Ovary (tissue), 9 donors: ENCODE results near the gene GNE. TPM values are rescaled to one million over a fixed set of nuclear protein-coding genes. Genes with fewer than 3 reads are reported as not detected.
A peak's percentile ranks its signal among the peaks of the same experiment; 100 is the strongest.

ENCODE experiments used
- DNase-seq, 5 donors: peaks; one replicate each; pipeline ENCODE4 v3.0.0-alpha.2; 2019 to 2020
- H3K27ac ChIP-seq, 2 donors: fragments of 200-600 bp; one replicate each; pipeline versions ENCODE4 v1.5.1 to v1.8.0; 2019 to 2022
- H3K27me3 ChIP-seq: fragments of 200-600 bp; one replicate; pipeline ENCODE4 v1.8.0; 2022
- H3K36me3 ChIP-seq: fragments of 200-600 bp; sonication (generic); one replicate; pipeline ENCODE4 v1.5.1; 2019
- H3K4me1 ChIP-seq: one replicate; pipeline ENCODE4 v1.8.1; 2013; ENCODE audit warnings: mild to moderate bottlenecking, moderate library complexity; ENCODE audit not compliant: insufficient read depth
- H3K4me3 ChIP-seq: fragments of 200-600 bp; sonication (generic); one replicate; pipeline ENCODE4 v1.5.1; 2017
- H3K9me3 ChIP-seq, 2 donors: fragments of 200-600 bp in 1 of 2; sonication (generic) in 1 of 2; one replicate each; pipeline versions ENCODE4 v1.5.1 to v1.8.1; 2013 to 2019; ENCODE audit warnings: mild to moderate bottlenecking in 1 of 2, moderate library complexity in 1 of 2
- CTCF ChIP-seq, 3 donors: fragments of 450-650 bp in 2 of 3; fragments of 200-600 bp in 1 of 3; IDR thresholded peaks; one replicate each; pipeline versions ENCODE4 v1.5.1 to v1.8.0; 2016 to 2022; ENCODE audit warnings: antibody characterized with exemption in 3 of 3, mild to moderate bottlenecking in 1 of 3
- EP300 ChIP-seq: sonication (generic); formaldehyde crosslinking; IDR thresholded peaks from one replicate; pipeline ENCODE4 v1.6.1; 2017; ENCODE audit warnings: antibody characterized with exemption
- POLR2A ChIP-seq: fragments of 450-650 bp; IDR thresholded peaks from one replicate; pipeline ENCODE4 v1.6.1; 2017; ENCODE audit warnings: antibody characterized with exemption, mild to moderate bottlenecking, moderate library complexity
- WGBS, 3 donors: extraction: QIAGEN DNeasy Blood & Tissue Kit in 1 of 3; methylation state at CpG; one replicate each; pipeline versions ENCODE4 v1.1.5 to v1.1.7; 2013 to 2017; 5-methylcytosine and 5-hydroxymethylcytosine counted together
- intact Hi-C, 4 donors: fragments of 100-400 bp; cut with DNase I; formaldehyde crosslinking; loops; one replicate each; pipeline versions ENCODE4 v1.11.0 to v1.15.1; 2022 to 2023
- polyA plus RNA-seq, 2 donors: library from polyadenylated mRNA; stranded (reverse); fragments of 200-250 nt in 1 of 2; fragments of 350-450 nt in 1 of 2; fragmentation: Illumina TruSeq in 1 of 2; extraction: RNeasy Lipid Tissue Mini Kit (QIAGEN cat#74804) in 1 of 2; gene quantifications; one replicate each; pipeline ENCODE4 v1.2.3, GENCODE V29; 2013 to 2014
- small RNA-seq: library from RNA; depleted of rRNA; stranded (forward); fragments of <200 nt; gene quantifications from one replicate; pipeline ENCODE3, GENCODE V24; 2016
- total RNA-seq, 7 donors: library from RNA; depleted of rRNA in 2 of 7; stranded (reverse); fragments of >200 nt in 2 of 7; fragmentation: NEBNext Ultra II Directional in 3 of 7; extraction: Animal tissue kit (Norgen Biotek cat#: 25700) in 3 of 7; gene quantifications; one replicate each; pipeline versions ENCODE4 v1.1.0 to v1.2.4, GENCODE V29; 2016 to 2023
- donor health status: DM: no; HTN: no; CAD: no; lungs with moderate emphysema.
- donor health status: DM: no; HTN: no; CAD: no.
- donor health status: Bipolar disorder and iron deficiency.
- donor health status: DM: yes; HTN: yes; CAD: no.
- donor health status: DM: no; HTN: no; CAD: no.
- donor health status: DM: yes; HTN: yes; CAD: no.

The GNE gene
- total and polyA plus RNA-seq, 9 donors: 13.0 to 34.1 (median 22.9) TPM

DNA sequence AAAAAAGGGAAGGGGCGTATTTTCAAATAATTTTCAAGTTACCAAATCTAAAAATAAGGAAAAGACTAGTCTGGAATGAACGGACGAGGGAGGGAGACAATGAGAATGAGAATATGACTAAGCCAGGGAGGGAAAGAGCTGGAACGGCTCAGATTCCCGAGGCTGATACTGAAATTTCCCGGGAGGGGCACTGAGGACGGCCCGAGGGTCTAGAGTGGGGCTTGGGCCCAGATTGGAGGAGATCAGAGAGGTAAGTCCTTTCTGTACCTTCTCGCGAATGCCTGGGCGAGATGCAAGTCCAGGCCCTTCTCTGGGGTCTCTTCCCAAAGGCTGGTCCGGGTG, 92.5 kb downstream of the GNE start:
- Histone ChIP-seq H3K36me3 (no peaks in the 10 kb centered on the region), H3K27ac (peak overlapping the region in 1 of 2 donors; percentile 39), H3K9me3 (no peaks in the 10 kb centered on the region), H3K27me3 (no peaks in the 10 kb centered on the region), H3K4me1 (peaks cover 5% of the 10 kb centered on the region), H3K4me3 (peak overlapping the region; percentile 45)
- no peak for DNase-seq
- TF ChIP-seq POLR2A: no peak
- no peak for TF ChIP-seq EP300
- no peak for TF ChIP-seq CTCF (IDR thresholded peaks at IDR 0.05)
- WGBS, 3 donors: 9 to 19% (median 17%) methylated on average over 12 of the region's 12 CpGs
- intact Hi-C loops: loop anchor here in 3 of 4 donors (2.0 to 5.0 kb wide), 2 partner anchors 63 to 65 kb away; no protein-coding TSS in a partner anchor

DNA sequence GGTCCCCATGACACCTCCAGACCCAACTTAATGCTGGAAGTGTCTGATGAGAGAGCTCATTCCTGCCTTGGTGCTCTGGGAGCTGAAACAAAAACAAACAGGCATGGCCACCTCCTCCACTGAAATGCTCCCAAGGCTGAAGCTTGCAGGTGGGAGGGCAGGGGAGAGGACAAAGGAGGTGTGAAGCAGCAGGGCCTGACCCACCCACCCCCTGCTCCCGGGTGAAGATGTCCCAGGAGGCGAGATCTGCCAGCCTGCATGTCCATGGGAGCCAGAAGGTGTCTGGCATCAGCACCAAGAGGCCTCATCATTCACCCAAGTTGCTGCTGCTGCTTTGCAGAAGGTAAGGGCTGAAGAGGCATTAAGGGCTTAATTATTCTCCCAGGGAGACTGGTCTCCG, 93.3 kb downstream of the GNE start:
- no peaks in the 10 kb centered on the region for H3K9me3 ChIP-seq
- no peaks in the 10 kb centered on the region for H3K27me3 ChIP-seq
- no peaks in the 10 kb centered on the region for H3K36me3 ChIP-seq
- H3K4me1 ChIP-seq: peaks cover 5% of the 10 kb centered on the region
- intact Hi-C loops: loop anchor here in 2 of 4 donors (5.0 kb wide), 1 partner anchor 63 kb away; no protein-coding TSS in a partner anchor
- peak in 3 of 5 donors; percentile 32 to 41 (median 39) for DNase-seq
- H3K4me3 ChIP-seq: no peak overlapping the region
- no peak for TF ChIP-seq POLR2A
- TF ChIP-seq EP300: no peak
- no peak for TF ChIP-seq CTCF (IDR thresholded peaks at IDR 0.05)
- no peak overlapping the region for H3K27ac ChIP-seq
- 68 to 87% (median 85%) methylated on average over 3 of the region's 3 CpGs for WGBS, 3 donors

Small RNAs within 50 kb of the gene (small RNA-seq; reads per million reads assigned to genes)
- not detected for gene RNU4-53P

Other genes with a start within 250 kb of the GNE start
- gene RECK, start 221.5 kb downstream of the GNE start, total RNA-seq: 10 to 100 TPM; 10.7 to 24.2 (median 16.8) TPM
- 10 to 100 TPM; 11.4 to 19.8 TPM for gene RECK, start 221.5 kb downstream of the GNE start, polyA plus RNA-seq
- gene GLIPR2, start 121.7 kb downstream of the GNE start, total RNA-seq: 10 to 100 TPM in 6 of 7 donors, 1 to 10 TPM in 1; 8.3 to 30.9 (median 16.0) TPM
- gene GLIPR2, start 121.7 kb downstream of the GNE start, polyA plus RNA-seq: 10 to 100 TPM; 13.6 to 34.6 TPM
- gene CCIN, start 89.1 kb downstream of the GNE start, total RNA-seq: under 1 TPM in 3 of 7 donors, not detected in 4; 0.15 to 0.28 (median 0.27) TPM
- under 1 TPM in 1 of 2 donors, not detected in 1; 0.33 TPM for gene CCIN, start 89.1 kb downstream of the GNE start, polyA plus RNA-seq
- 100 to 1,000 TPM; 170 to 223 (median 202) TPM for gene CLTA, start 67.5 kb downstream of the GNE start, total RNA-seq
- 100 to 1,000 TPM; 242 to 243 TPM for gene CLTA, start 67.5 kb downstream of the GNE start, polyA plus RNA-seq
- gene RNF38, start 141.8 kb upstream of the GNE start, total RNA-seq: 10 to 100 TPM; 30.4 to 81.3 (median 59.7) TPM
- 10 to 100 TPM; 35.2 to 55.7 TPM for gene RNF38, start 141.8 kb upstream of the GNE start, polyA plus RNA-seq